ENCODE results near the gene KCNIP4.

KCNIP4 gene

DNA sequence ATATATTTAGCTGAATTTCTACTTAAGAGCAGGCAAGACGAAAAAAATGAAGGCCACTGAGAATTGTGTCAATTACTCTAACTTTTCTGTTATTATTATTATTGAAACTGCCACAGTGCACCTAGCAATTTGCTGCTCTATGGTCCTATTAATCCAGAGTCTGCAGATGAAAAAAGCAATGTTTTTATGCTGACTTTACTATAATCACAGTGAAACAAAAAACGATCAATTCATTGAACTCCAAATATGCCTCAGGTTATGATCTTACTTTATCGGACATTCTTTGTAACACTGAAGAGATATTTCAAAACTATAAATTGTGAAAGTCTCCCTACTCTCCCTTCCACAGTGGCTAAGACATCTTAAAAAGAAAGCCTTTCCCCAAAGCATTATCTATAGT, 474.4 kb downstream of the KCNIP4 start:
- FAIRE-seq: no peak
- no peak for DNase-seq (ENCODE audit: low spot score)

DNA sequence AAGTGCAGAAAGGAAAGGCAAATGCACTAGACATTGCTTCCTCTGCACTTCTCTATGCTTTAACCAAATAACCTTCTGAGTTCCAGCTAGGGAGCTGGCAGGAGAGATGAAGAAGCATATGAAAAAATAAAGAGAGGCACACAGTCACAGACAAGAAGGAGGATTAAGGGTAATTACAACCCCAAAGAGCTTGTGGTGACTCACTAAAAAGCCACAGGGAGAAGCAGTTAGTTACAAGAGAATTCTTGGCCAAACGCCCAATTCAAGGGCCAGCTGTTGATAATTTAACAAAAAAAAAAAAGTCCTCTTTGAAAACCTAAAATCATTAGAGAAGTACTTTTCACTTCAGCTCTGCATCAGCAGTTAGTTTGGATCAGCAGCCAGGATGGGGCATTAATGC, 478.0 kb downstream of the KCNIP4 start:
- peak; percentile 48 for DNase-seq (ENCODE audit: low spot score)
- no peak for FAIRE-seq

DNA sequence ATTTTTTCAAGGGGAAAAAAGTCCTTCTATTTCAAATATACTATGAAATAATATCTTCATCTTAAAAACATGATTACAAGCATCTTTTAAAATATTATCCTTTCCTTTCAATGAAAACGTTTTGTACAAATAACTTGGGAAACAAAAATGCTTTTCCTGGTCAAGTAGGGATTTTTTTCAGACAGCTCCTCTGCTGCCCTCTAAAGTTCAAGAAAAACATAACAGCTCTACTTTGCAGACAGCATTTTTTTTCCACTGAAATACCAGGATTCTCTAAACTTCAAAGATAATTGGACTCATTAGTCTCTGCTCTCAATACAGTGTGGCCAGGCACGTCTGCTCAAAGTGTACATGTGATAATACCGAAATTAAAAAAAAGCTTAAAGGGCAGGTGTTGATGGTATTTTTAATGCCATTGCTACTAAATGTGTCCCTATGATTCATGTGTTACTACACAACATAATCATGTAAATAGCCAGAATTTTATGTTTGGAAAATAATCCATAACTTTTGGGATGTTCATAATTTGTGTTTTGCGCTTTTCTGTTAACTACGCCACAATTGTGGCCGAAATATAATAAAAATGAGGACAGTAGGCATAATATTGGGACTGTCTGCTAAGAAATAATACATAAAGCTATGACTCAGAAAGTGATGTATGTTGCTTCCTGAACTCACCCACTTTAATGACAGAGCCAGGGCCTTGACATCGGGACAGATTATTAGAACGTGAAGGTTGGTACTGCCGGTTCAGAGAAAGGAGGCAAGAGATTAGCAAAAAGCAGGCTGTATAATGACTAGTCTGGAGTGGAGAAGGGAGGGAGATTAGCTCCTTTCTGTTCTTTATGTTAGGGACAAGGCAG, 478.9 kb downstream of the KCNIP4 start:
- FAIRE-seq: no peak
- no peak for DNase-seq (ENCODE audit: low spot score)

DNA sequence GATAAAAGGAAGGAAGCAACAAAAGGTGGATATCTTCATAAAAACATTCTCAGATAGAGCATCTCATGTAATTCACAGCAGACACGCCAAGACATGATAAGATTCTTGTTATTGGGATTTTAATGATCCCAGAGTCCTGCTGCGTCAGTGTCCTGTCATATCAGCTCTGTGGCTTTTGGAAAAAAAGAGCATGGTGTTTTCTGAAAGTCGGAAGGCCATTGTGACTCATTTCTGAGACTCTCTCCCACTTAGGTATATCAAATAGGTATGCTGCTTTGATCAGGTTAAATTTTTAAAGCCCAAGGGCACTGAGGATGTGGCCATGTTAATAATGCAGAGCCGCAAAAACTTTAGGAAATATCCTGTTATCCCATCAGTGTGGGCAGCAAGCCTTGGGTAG, 481.0 kb downstream of the KCNIP4 start:
- no peak for DNase-seq (ENCODE audit: low spot score)
- no peak for FAIRE-seq

DNA sequence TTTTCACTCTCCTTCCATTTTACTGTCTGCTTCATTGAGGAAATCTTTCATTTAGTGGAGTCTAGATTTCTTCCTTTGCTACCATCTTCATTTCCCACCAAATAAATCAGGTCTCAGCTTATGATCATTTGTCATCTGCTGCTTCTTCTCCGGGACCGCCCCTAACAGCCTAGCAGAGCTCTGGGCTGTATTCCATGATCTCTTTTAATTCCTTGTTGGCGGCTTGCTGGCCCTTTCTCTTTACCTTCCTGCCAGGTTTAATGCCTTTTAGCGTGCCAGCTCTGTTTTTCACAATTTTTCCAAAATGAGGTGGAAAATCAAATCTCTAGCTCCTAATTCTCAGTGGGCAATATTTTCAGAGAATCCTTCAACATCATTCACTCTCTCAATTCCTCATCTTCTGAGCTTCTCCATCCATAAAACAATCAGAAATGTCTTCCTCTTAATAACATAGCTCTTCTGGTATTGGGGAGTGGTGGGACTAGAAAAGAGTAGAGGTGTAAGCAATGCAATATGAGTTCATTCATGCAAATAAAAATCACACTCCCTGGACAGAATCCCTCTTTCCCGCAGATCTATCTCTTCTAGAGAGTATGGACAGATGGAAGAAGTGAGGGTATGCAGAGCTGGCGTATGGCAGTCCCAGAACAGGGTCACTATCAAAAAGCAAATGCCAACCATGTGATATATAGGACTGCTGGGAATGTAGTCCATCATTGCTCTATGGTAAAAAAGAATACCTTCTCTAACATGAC, 491.3 kb downstream of the KCNIP4 start:
- FAIRE-seq (no peak), DNase-seq (ENCODE audit: low spot score) (no peak)

DNA sequence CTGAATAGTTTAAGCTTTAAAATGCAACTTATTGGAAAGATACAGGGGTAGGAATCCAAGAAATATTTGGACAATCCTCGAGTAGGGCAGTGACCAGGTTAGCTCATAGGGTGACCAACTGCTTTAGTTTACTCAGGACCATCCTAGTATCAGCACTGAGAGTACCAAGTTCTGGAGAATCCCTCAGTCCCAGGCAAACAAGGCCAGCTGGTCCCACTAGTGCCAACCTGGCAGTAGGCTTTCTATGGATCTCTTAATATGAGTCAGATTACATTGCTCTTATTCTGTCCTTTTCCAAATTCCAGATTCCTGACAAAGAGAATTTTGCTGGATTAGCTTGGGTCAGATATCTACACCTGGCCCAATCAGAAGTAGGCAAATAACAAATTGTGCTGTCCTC, 493.7 kb downstream of the KCNIP4 start:
- FAIRE-seq (no peak), DNase-seq (ENCODE audit: low spot score) (no peak)

DNA sequence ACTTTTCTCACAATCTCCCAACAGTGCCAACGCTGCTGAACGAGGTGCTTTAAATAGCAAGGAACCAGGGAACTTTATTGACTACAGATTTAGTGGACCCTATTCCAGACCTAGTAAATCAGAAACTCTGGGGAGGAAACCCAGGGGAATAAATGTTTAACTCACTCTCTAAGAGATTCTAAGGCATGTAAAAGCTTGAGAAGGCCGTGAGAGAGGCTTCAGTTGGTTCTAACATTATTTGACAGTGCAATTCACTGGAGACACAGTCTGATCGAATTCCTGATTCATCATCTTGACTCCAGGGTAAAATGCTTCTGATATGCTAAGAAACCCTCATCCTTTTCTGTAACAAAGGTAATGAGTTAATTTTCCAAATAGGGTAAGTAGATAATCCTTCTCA, 494.4 kb downstream of the KCNIP4 start:
- FAIRE-seq (no peak), DNase-seq (ENCODE audit: low spot score) (no peak)

DNA sequence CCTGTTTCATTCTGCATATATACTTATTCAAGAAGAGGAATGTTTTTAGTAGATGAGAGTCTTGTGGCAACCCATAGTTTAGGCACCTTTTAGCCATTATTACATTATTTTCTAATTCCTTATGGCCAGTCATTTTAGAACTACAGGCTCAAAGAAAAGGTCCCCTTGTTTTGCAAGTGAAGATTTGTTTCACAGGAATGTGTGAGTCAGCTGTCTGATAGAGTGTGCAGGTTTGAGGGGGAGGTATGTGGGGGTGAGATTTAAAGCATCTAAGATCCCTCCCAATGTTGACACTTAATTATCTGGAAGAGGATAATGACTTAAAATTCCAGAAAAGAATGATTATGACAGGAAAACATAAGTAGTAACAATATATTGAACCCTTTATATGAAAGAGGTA, 495.6 kb downstream of the KCNIP4 start:
- DNase-seq (ENCODE audit: low spot score): peak; percentile 53
- FAIRE-seq: no peak

DNA sequence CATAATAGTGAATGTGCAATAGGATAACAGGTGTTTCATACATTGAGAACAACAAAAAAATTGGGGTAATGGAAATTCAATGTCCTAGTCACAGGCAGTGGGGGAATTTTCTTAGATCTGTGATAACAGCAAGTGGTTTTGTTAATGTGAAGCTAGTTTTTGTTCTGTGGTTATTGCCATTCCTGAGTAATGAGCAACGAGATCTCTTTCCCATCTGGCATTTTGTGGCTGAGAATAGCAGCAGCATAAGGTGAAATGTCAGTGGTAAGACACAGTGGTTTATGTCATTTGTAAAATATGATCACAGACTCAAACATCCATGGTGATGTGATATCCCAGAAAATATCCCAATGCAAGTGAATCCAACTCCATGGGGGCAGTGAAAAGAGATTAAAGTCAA, 497.5 kb downstream of the KCNIP4 start:
- DNase-seq (ENCODE audit: low spot score) (peak; percentile 45), FAIRE-seq (no peak)

DNA sequence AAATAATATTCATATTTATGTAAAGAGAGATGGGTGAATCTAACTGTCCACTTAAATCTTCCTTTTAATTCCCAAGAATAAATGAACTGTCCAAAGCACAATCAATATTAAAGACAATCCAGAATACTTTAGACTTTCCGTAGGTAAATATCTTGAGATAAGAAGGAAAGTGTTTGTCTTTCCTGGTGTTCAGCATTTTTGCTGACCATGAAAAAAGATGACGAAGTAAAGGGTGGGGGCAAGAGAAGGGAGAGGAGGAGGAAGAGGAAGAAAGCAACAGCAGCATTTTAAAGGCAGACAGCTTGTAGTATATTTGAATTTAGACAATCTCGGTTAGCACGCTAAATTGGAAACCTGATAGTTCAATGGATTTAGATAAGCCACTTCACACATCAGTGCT, 498.2 kb downstream of the KCNIP4 start:
- FAIRE-seq (no peak), DNase-seq (ENCODE audit: low spot score) (no peak)

DNA sequence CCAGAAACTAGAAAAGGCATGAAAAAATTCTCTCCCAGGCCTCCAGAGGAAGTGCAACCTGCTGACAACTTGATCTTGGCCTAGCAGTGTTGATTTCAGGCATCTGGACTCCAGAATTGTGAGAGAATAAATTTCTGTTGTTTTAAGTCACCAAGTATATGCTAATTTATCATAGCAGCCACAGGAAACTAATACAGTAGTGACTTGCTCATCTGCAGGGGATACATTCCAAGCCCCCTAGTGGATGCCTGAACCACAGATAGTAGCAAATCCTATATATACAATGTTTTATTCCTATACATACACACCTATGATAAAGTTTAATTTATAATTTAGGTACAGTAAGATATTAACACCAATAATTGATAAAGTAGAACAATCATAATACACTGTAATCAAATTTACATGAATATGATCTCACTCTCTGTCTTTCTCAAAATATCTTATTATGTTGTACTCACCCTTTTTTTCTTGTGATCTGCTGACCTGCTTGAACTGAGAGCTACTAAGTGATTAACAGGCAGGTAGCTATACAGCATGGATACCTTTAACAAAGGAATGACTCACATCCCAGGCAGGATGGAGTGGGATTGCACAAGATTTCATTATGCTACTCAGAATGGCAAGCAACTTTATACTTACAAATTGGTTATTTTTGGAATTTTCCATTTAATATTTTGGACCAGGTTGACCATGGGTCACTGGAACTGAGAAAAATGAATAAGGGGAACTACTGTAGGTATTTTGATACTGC, 501.1 kb downstream of the KCNIP4 start:
- FAIRE-seq: no peak

DNA sequence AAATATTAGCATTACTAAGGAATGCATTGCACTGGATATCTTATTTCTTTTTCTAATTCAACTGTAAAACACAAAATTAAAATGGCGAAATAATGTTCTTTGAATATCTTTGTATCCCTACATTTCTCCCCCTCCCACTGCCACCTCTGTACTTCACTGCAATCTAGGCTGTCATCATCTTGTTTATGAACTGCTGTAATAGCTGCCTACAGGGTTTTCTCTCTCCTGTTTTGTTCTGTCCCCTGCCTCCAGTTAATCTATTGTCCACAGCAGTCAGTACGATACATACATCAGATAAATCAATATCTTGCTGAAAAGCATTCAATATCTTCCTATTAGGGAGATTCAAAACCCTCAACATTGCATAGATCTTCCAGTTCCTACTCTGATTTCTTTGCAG, 528.4 kb downstream of the KCNIP4 start:
- no peak for DNase-seq (ENCODE audit: low spot score)
- no peak for FAIRE-seq

More for the DNA sequence above, 501.1 kb downstream of the KCNIP4 start:
- peak; percentile 16 for DNase-seq (ENCODE audit: low spot score)

DNA sequence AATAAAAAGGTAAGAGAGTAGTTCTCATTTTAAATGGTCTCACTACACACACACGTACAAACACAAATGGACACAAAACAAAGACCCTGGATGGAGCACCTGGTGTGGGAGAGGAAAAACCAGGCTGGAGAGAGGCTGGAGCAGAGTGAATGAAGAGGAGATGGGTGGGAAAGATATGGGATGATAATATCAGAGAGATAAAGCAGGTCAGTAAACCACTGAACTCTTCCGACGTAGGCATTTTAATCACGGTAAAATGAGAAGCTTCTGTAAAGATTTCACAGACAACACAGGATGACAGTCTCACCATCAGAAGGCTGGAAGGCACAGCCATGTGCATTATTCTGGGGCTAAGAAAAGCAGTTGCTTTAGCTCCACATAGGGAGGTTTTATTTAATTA, 532.8 kb downstream of the KCNIP4 start:
- no peak for DNase-seq (ENCODE audit: low spot score)
- FAIRE-seq: no peak

DNA sequence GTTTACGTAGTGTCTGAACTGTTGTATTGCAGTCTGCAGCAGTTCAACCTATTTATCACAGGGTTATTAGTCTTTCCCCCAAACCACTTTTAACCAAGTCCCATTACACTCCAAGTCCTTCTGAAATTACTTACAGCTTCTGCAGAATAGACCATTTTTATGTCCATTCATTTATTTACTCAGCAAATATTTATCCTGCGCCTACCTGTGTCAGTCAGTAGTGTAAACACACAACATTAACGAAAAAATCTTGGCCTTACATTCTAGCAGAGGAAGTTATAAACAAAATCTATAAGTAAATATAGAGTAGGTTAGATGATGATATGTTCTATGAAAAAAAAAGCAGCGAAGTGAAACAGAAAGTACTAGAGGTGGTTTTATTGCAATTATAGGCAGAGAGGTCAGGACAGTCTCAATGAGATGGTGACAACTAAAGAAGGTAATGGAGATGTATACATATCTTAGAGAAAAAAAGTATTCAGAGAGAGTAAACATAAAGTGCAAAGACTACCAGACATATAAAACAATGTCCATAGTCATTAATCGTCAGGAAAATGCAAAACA, 534.7 kb downstream of the KCNIP4 start:
- no peak for FAIRE-seq

DNA sequence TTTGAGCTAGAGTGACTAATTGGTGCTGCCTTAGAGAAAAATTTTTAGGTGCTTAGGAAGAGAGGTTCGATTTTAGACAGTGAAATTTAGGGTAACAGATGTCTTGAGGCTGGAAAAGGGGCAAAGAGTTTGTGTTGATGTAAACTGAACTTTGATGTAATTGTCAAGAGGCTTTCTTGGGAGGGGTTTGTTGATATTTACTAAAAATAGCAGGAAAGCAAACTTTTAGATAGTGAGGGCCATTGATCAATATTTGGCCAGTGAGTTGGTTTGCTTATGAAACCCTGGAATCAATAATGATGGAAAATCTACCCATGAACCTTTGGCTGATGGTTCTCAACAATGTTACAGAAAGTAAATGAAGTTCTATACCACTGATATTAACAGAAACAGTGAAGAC, 537.5 kb downstream of the KCNIP4 start:
- DNase-seq (ENCODE audit: low spot score) (no peak), FAIRE-seq (no peak)

More for the DNA sequence above, 534.7 kb downstream of the KCNIP4 start:
- no peak for DNase-seq (ENCODE audit: low spot score)

DNA sequence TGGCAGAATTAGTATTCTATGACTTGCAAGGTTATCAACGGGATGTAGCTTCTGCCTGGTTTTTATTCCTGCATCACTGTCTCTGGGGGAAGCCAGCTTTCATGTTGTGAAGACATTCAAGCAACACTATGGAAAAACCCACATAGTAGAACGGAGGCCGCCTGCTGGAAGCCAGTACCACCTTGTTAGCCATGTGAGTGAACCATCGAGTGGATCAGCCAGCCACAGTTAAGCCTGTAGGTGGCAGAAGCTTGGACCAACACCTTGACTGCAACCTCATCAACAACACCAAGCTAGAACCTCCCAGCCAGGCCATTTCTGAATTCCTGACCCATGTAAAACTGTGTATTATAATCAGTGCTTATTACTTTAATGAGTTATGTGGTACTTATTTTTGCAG, 538.2 kb downstream of the KCNIP4 start:
- FAIRE-seq (no peak), DNase-seq (ENCODE audit: low spot score) (no peak)

DNA sequence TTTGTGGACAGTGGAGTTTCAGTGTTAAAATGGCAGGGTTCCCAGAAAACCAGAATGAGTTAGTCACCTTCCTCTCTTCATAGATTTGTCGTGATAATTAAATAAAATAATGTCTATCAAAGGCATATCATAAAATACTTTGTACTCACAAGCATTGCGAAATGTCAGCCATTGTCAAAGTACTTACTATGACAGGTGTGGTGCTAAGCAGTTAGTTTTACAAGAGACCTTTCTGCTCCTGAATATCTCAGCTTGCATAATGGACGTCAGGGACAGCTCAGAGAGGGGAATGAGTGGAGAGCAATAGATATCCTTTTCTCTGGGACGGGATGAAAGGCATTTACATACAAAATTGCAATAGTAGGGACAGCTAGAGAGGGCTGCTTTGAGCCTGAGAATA, 560.9 kb downstream of the KCNIP4 start:
- DNase-seq (ENCODE audit: low spot score): no peak
- no peak for FAIRE-seq

DNA sequence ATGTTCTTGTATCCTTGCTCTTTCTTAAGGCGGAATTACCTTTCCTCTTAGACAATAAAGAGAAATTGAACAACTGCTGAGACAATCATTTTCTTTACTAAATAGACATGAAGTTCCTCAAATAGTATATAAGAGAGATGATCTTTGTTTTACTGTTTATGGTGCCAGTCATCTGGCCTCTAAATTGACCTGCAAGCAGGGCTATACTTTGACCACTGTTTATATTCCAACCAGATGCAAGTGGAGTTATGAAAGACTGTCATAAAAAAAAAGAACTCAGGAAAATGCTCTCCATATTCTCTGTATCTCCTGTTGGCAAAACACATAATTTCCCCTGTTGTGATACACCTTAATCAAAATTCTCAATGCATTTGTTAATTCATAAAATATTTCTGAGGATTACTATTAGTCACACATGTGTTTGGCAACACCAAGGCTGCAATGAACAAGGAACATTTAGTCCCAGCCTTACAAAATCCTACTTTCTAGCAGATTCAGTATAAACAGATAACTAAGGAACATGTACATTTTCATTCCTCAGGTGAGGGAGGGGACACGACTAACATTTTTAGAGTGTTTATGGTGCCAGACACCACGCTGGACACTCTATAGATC, 562.3 kb downstream of the KCNIP4 start:
- DNase-seq (ENCODE audit: low spot score) (no peak), FAIRE-seq (no peak)

DNA sequence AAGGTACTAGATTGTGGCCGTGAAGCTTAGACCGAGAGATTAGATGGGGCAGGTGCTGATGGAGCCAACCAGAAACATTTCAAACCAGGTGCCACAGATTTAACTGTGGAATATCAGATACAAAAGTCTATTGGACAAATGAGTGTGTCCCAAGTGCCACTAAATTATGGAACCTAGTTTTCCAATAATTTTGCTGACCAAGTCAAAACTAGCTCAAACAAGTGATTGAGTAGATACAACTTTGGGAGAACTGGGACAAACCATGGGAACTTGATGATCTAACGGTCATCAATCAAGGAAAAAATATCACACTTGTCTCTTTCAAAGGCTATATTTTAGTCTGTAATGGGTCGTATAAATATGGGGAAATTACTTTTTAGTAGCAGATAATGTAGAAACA, 562.9 kb downstream of the KCNIP4 start:
- no peak for FAIRE-seq

DNA sequence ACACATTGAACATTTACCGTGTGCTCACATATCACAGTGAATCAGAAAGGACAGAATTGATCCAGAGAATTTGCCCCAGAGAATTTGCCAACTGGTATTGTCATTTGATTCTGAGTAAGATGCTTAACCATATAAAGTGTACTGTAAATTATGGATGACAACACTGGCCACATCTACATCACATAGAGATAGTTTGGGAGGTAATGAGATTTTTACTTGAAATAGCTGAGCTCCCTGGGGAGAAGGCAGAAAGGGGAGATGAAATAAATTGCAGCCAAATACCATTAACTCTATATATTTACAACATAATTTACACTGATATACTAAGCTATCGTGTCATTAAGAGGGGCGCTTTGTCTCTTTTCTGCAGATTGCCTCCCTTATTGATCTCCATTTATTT, 564.0 kb downstream of the KCNIP4 start:
- no peak for FAIRE-seq
- DNase-seq (ENCODE audit: low spot score): no peak

More for the DNA sequence above, 562.9 kb downstream of the KCNIP4 start:
- no peak for DNase-seq (ENCODE audit: low spot score)

DNA sequence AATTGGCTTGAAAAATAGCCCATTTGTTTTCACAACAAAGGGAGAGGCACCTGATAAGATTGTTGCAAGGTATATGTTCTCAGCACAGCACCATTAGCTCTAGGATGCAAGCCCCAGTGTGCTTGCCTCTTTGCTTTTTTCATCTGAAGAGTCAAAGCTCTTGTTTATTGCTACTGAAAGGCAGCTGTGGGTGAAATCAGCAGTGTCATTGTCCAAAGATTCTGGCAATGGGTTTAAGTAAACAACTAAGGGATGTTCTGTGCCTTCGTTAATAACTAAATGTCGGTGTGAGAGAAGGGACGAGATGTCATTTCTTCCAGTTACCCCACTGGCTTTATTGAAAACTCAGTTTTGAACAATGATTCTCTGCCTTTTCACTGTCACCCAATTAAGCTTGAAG, 567.7 kb downstream of the KCNIP4 start:
- no peak for FAIRE-seq
- no peak for DNase-seq (ENCODE audit: low spot score)

All from urothelium cell line (cell line).